Nephron (organoid): ENCODE data around the gene VAX1.

ENCODE experiments used
- H3K27ac Mint-ChIP-seq, 3 experiments: 2 replicates each; pipeline ENCODE4 v1.8.0; 2020; ENCODE audit warnings: mixed read lengths in 3 of 3, mild to moderate bottlenecking in 2 of 3, moderate library complexity in 1 of 3
- H3K27me3 Mint-ChIP-seq: 2 replicates; pipeline ENCODE4 v1.8.0; 2021; ENCODE audit warnings: low read depth, mild to moderate bottlenecking, moderate library complexity, mixed read lengths
- H3K36me3 Mint-ChIP-seq: 2 replicates; pipeline ENCODE4 v1.8.0; 2020; ENCODE audit warnings: low read depth, mixed read lengths
- H3K4me1 Mint-ChIP-seq: 2 replicates; pipeline ENCODE4 v1.8.0; 2020; ENCODE audit warnings: mixed read lengths
- H3K4me3 Mint-ChIP-seq, 3 experiments: 2 replicates each; pipeline ENCODE4 v1.8.0; 2020; ENCODE audit warnings: mild to moderate bottlenecking in 3 of 3, mixed read lengths in 3 of 3, moderate library complexity in 2 of 3
- H3K9me3 Mint-ChIP-seq: 2 replicates; pipeline ENCODE4 v1.8.0; 2020; ENCODE audit warnings: mixed read lengths
- CTCF ChIP-seq, 3 experiments: fragments of 200-600 bp; sonication (generic); IDR thresholded peaks; one replicate each; pipeline ENCODE4 v1.5.0; 2021; ENCODE audit warnings: antibody characterized with exemption in 3 of 3; ENCODE audit not compliant: unreplicated experiment in 3 of 3

Gene VAX1

GRCh38 chr10:117134056-117134305 lies 4.1 kb downstream of the VAX1 start:
- H3K27ac Mint-ChIP-seq: no peak overlapping the region

GRCh38 chr10:117133273-117134055 lies 4.6 kb downstream of the VAX1 start:
- peaks cover 99% of the 10 kb centered on the region for H3K27me3 Mint-ChIP-seq
- no peaks in the 10 kb centered on the region for H3K36me3 Mint-ChIP-seq
- no peak for TF ChIP-seq CTCF (IDR thresholded peaks at IDR 0.05; ENCODE audit: unreplicated experiment in 3 of 3)

More at GRCh38 chr10:117134056-117134305, 4.1 kb downstream of the VAX1 start:
- H3K36me3 Mint-ChIP-seq: no peaks in the 10 kb centered on the region
- peaks cover 50% of the 10 kb centered on the region for H3K4me1 Mint-ChIP-seq
- no peak for TF ChIP-seq CTCF (IDR thresholded peaks at IDR 0.05; ENCODE audit: unreplicated experiment in 3 of 3)
- peak overlapping the region; percentile 76 to 83 (median 81) for H3K4me3 Mint-ChIP-seq
- H3K27me3 Mint-ChIP-seq: peaks cover 99% of the 10 kb centered on the region
- H3K9me3 Mint-ChIP-seq: peaks cover 2% of the 10 kb centered on the region

GRCh38 chr10:117132751-117133231 lies 5.3 kb downstream of the VAX1 start:
- TF ChIP-seq CTCF (IDR thresholded peaks at IDR 0.05; ENCODE audit: unreplicated experiment in 3 of 3): no peak

More at GRCh38 chr10:117133273-117134055, 4.6 kb downstream of the VAX1 start:
- H3K4me1 Mint-ChIP-seq: peaks cover 50% of the 10 kb centered on the region
- H3K4me3 Mint-ChIP-seq: peak overlapping the region; percentile 76 to 83 (median 81)
- no peaks in the 10 kb centered on the region for H3K9me3 Mint-ChIP-seq
- no peak overlapping the region for H3K27ac Mint-ChIP-seq

GRCh38 chr10:117131376-117132327 lies 6.4 kb downstream of the VAX1 start:
- peaks cover 97% of the 10 kb centered on the region for H3K27me3 Mint-ChIP-seq
- no peak overlapping the region for H3K27ac Mint-ChIP-seq
- H3K36me3 Mint-ChIP-seq: no peaks in the 10 kb centered on the region
- H3K9me3 Mint-ChIP-seq: no peaks in the 10 kb centered on the region
- peak overlapping the region; percentile 63 to 67 (median 66) for H3K4me3 Mint-ChIP-seq
- peaks cover 42% of the 10 kb centered on the region for H3K4me1 Mint-ChIP-seq
- TF ChIP-seq CTCF (IDR thresholded peaks at IDR 0.05; ENCODE audit: unreplicated experiment in 3 of 3): no peak

More at GRCh38 chr10:117132751-117133231, 5.3 kb downstream of the VAX1 start:
- H3K27ac Mint-ChIP-seq: no peak overlapping the region
- H3K4me1 Mint-ChIP-seq: peaks cover 44% of the 10 kb centered on the region
- H3K27me3 Mint-ChIP-seq: peaks cover 98% of the 10 kb centered on the region
- H3K9me3 Mint-ChIP-seq: no peaks in the 10 kb centered on the region
- H3K36me3 Mint-ChIP-seq: no peaks in the 10 kb centered on the region
- H3K4me3 Mint-ChIP-seq: peak overlapping the region; percentile 76 to 83 (median 81)

- TF ChIP-seq CTCF (IDR thresholded peaks at IDR 0.05; ENCODE audit: unreplicated experiment in 3 of 3): no peak
- peaks cover 42% of the 10 kb centered on the region for H3K4me1 Mint-ChIP-seq
These were observed 7.2 kb downstream of the VAX1 start for GRCh38 chr10:117130862-117131375.

More at GRCh38 chr10:117130862-117131375, 7.2 kb downstream of the VAX1 start:
- Mint-ChIP-seq H3K9me3 (no peaks in the 10 kb centered on the region), H3K27ac (no peak overlapping the region), H3K27me3 (peaks cover 94% of the 10 kb centered on the region), H3K36me3 (no peaks in the 10 kb centered on the region), H3K4me3 (peak overlapping the region; percentile 64 to 66 (median 64))
